Measurements from ENCODE around the gene EVA1A.

GRCh38 chr2:75464348-75464946, 96.3 kb downstream of the EVA1A start:
- peak; percentile 19 to 37 (median 28) for TF ChIP-seq CTCF (IDR thresholded peaks at IDR 0.05)
- TF ChIP-seq POLR2A (IDR thresholded peaks at IDR 0.05): no peak
- TF ChIP-seq POLR2AphosphoS5 (IDR thresholded peaks at IDR 0.05): no peak
- TF ChIP-seq EP300 (IDR thresholded peaks at IDR 0.05; ENCODE audit: low read depth): no peak

Measured in transverse colon (tissue), 4 donors.